Cerebellar nuclear complex (tissue), 1 donor: Measurements from ENCODE around the gene PDZD8.
"Not testable (repeated sequence)": the region's sequence is repeated elsewhere in the genome, so short reads cannot be mapped to it uniquely, and the experiment has no call there.

Source experiments
- DNase-seq, 2 experiments: peaks; one replicate each; lab custom pipeline; 2025; lab: John Stamatoyannopoulos, UW

Gene PDZD8

DNA sequence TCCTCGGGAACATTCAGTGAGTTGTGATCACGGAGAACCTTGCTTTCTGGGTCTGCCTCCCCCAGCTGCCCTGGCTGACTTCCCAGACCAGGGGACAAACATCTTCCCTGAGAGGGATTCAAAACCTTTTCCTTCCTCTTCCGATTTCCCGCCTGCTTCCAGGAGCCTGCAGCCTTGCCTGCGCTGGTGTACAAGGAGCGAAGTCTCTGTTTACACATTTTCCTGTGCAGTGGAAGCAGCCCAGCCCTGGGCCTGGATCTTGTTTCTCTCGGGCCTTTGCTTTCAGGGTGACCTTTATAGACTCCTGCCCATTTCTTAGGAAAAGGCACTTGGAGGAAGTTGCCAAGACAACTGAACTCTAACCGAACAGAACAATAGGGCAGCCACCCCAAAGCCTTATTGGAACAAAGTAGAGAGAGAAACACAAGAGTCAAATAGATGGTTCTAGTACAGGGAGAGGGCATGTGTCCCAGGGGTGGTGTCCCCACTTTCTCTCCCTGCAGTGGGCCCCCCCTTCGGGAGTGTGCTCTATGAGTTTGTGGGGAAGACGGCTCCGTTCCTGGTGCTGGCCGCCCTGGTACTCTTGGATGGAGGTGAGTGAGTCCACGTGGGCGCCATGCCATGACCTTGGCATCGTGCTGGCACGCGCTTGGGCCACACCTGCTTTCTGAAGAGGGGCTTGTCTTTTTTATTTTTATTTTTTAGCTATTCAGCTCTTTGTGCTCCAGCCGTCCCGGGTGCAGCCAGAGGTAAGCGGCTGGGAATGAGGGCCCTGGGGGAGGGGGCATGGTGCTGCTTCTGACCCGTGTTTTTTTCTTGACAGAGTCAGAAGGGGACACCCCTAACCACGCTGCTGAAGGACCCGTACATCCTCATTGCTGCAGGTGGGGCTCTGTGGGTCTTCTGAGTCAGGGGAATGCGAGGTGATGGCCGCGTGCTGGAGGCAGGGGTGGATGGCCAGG lies 120.2 kb downstream of the PDZD8 start:
- DNase-seq, result no peak

- DNase-seq, result no peak
These were observed 120.9 kb downstream of the PDZD8 start for GRCh38 chr10:117254338-117254737.

DNA sequence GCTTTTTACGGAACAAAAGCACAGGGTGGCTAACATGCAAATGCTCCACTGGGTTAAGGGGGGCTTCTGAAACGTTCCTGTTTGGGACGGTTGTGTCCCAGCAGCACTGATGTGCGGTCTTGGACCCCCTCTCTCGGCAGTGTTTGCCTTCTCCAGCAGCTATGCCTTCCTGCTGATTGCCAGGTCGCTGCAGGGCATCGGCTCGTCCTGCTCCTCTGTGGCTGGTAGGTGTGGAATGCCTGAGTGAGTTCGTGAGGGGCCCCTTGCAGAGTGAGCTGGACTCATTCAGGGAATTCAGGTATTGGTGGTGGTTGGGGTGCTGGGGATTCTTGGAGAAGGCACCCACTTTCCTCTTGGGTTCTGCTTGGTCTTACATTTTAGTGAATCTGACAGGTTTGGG lies 121.3 kb downstream of the PDZD8 start:
- no peak for DNase-seq

DNA sequence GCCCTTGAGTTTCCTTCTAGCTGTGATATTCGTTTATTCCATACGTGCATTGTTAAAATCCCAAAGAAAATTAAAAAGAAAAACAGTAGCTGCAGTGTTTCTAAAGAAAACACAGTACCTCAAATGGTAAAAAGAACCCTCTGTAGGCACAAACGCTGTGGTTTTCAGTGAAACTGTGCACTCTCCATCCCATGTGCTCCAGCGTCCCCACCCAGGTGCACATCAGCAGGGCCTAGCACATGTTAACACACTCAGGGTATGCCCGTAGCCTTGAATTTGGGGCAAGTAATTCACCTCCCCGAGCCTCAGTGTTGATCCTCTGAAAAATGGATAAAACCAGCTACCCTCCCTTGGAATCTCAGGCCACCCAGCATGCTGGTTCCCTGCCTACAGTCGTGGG lies 124.8 kb downstream of the PDZD8 start:
- no peak for DNase-seq

DNA sequence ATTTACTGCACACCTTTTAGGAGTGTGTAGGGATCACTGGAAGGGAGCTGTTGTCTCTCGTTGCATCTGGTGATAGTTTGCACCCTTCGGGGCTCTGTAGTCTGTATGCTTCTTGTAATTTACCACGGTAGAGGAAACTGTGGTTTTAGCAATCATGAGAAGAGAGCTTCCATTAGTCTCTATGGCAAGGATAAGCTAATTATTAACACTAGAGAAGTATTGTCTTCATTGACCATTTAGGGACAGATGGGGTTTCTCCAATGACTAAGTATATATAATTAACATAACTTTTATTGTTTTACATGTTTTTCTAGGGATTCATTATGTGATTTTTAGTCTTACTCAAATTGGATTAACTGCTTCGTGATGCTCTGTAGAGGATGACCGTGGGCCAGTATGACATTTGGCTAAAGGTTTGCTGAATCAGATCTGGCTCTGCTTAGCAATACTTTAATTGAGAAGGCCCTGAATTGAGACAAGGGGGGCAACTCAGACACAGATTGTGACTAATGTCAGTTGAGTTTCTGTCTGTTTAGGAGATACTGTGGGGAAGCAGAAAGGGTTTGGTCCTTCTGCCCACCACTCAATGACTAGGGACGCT lies 125.6 kb downstream of the PDZD8 start:
- DNase-seq, result no peak

DNA sequence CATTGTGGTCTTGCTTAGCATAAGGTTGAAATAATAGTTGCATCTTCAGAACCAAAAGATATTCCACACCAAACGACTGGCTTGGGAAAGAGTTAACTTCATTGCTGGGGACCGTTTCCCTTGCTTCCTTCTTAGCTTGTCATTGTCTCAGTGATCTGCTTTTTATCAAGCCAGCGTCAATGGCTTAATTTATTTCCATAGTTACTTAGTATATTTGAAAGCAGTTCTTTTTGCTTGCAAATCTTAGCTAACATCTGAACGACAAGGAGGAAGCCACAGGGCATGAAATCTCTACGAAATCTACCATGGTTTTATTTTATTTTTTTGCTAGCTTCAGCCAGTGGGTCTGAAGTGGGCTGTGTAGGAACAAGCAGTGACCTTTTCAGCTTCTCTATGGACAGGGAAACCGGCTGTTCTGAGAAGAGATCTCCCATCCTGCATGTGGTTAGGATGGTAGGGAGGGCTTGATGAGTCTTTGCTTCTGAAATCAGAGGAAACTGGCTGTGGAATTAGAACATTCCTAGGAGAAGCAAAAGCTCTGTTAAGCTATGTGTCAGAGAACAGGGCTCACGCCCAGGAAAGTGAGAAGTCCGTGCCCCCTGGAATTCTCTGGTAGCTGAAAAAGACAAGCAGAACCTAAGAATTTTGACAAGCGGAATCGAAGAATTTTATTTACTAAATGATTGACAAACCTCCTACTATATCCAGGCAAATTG lies 126.3 kb downstream of the PDZD8 start:
- no peak for DNase-seq

- DNase-seq, result no peak
These were observed 128.1 kb downstream of the PDZD8 start for GRCh38 chr10:117246997-117247671.

DNA sequence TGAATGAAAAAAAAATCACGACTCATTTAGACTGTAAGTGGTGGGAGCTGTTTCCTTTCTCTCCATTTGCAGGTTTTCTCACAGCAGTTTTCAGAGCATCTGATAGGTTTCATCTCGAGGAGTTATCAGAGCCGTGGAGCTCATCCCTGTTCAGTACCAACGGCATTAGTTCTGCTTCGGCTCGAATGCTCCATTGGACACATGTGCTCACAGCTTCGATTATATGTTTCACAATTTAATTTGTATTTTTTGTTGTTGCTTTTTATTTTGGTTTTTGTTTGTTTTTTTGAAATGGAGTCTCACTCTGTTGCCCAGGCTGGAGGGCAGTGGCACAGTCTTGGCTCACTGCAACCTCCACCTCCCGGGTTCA lies 132.8 kb downstream of the PDZD8 start:
- no peak for DNase-seq

- DNase-seq, result no peak
These were observed 133.4 kb downstream of the PDZD8 start for GRCh38 chr10:117241541-117242462.

DNA sequence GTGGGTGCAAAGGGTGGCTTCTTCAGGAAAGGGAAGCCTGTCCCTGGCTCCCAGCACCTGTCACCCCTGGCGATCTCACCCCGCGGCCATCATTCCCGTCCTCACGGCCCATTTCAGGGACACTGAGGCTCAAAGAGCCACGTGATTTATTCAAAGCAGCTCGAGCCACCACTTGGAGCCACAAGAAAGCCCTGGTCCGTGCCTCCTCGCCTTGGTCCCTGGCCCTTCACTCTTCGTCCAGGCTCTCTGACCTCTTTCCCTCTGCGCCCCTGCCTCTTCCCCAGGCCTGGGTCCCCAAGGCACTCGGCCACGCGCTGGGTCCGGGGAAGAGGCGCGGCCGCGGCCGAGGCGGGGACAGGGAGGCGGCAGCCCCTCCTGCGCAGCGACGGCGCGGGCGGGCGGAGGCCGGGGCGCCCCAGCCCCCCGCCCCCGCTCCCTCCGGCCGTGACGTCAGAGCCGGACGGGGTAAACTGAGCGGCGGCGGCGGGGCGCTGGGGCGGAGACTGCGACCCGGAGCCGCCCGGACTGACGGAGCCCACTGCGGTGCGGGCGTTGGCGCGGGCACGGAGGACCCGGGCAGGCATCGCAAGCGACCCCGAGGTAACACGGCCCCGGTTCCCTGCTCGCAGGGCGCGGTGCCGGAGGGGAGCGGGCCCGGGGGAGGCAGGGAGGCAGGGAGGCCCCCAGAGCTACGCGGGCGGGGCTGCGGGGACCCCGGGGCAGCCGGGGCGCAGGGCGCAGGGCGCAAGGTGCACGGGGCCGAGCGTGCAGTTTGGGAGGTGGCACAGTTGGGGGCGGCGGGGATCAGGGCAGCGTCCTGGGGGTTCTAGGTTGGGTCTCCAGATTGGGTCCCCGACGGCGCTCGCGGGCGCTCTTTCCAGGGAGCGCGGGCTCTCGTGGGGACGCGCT lies 134.4 kb downstream of the PDZD8 start, which contains the start of gene SLC18A2:
Gene SLC18A2, plus strand, starts transcription at position 494 of the 909 bp plus-strand sequence. CDS start 580 bp downstream, outside the sequence.
- DNase-seq, result no peak

DNA sequence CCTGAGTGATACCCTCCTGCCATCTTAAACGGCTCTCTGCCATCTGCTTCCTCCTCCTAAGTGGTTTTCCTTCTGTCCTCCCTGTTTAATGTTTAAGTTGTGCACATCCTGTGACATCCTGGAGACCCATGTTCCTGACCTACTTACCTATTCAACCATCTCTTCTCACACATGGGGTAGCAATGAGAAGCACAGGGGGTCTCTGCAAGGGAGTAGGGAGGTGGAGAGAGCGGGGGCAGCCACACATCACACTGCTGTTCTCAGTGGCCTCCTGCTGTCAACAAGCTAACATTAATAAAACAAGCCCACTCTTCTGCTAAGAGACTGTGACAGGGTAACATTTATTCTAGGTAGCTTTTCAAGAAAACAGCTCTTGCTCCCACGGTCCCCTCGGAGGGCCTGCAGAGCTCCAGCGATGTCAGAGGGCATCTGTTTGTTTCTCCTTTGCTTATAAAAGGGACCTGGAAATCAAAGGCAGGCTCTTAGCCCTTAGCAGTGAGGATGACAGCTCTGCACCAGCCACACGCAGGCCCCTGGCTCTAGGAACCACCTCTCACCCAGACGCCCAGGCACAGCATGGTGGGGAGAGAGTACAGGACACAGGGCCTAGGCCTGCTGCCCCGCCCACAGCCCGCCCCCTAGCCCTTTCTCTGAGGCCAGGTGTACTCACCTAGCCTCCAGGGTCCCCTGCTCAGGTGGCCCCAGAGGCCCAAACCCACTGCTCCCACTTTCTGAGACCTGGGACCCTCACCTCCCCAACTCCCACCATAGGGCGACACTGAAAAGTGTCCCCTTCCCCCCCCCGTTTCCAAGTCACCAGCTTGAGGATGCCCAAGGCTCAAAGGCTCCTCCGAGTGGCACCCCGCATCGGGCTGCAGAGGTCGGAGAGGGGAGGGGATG lies 135.3 kb downstream of the PDZD8 start:
- no peak for DNase-seq

DNA sequence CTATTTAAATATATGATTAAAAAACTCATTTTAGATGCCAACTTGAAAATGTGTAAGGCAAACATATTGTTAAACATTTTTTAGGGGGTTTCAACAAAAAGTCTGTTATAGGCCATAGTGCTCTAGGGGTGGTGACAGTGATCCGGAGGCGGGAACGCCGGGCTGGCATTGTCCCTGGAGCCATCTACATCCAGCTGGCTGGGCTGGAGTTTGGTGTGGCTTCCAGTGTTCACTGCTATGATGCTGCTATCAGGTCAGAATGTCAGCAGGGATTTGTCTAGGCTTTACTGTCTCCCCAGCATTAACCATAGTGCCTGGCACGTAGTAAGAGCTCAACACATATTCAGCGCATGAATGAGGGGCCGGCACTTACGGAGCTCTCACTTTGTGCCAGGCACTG lies 136.2 kb downstream of the PDZD8 start:
- DNase-seq, result no peak

DNA sequence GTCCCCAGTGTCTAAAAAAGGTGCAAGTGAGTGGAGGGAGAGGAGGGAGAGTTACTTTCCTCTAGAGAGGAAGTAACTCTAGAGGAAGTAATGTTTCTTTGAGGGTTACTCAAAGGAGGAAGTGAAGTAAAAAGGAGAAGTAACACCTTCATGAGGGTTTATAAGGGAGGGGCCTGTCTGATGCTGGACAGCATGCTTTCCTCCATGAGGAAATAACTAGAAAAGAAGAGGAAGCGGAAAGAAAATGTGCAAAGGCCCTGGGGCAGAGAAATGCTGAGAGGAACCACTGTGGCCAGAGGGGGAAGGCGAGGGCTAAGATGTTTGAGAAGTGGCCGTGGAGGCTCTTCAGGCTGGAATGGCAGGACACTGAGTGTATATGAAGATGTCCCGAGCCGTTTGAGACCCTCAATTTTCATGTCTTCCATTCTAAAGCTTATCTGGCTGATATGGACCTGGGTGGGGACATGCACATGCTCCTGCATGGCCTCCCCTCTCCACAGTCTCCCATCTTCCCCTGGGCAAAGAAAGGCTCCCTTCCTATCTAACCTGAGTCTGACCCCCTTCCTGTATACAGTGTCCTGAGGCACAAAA lies 137.7 kb downstream of the PDZD8 start:
- DNase-seq, result no peak

DNA sequence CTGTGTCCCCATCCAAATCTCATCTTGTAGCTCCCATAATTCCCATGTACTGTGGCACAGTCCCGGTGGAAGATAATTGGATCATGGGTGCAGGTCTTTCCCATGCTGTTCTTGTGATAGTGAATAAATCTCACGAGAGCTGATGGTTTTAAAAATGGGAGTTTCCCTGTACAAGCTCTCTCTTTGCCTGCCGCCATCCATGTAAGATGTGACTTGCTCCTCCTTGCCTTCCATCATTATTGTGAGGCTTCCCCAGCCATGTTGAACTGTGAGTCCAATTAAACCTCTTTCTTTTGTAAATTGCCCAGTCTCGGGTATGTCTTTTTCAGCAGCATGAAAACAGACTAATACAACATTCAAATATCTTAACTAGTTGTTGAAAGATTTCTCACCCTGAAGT lies 145.1 kb downstream of the PDZD8 start:
- DNase-seq, result not testable (repeated sequence)

GRCh38 chr10:117228210-117228609 lies 147.0 kb downstream of the PDZD8 start:
- DNase-seq, result no peak
